Parathyroid adenoma (tissue), 2 donors: ENCODE measurements around the gene PLA2G4C.
A peak's percentile ranks its signal among the peaks of the same experiment; 100 is the strongest.

Experiments
- H2AFZ ChIP-seq: fragments of 300-600 bp; sonication (generic); one replicate; pipeline ENCODE4 v1.7.0; 2017; ENCODE audit warnings: antibody characterized with exemption, mild to moderate bottlenecking
- H3K27ac ChIP-seq: fragments of 300-600 bp; sonication (generic); one replicate; pipeline ENCODE4 v1.7.0; 2017
- H3K27me3 ChIP-seq: fragments of 300-600 bp; sonication (generic); one replicate; pipeline ENCODE4 v1.7.0; 2017; ENCODE audit warnings: low read length; ENCODE audit not compliant: control insufficient read depth, insufficient read depth
- H3K36me3 ChIP-seq: fragments of 300-600 bp; sonication (generic); one replicate; pipeline ENCODE4 v1.7.0; 2017; ENCODE audit warnings: low read length; ENCODE audit not compliant: control insufficient read depth, insufficient read depth
- H3K4me1 ChIP-seq: fragments of 300-600 bp; sonication (generic); one replicate; pipeline ENCODE4 v1.7.0; 2017; ENCODE audit warnings: control low read depth
- H3K4me2 ChIP-seq: fragments of 300-600 bp; sonication (generic); one replicate; pipeline ENCODE4 v1.7.0; 2017; ENCODE audit warnings: low read length
- H3K4me3 ChIP-seq: fragments of 300-600 bp; sonication (generic); one replicate; pipeline ENCODE4 v1.7.0; 2017; ENCODE audit warnings: low read depth, low read length
- H3K79me2 ChIP-seq: fragments of 300-600 bp; sonication (generic); one replicate; pipeline ENCODE4 v1.7.0; 2017; ENCODE audit warnings: control low read depth
- H3K9ac ChIP-seq: fragments of 300-600 bp; sonication (generic); one replicate; pipeline ENCODE4 v1.7.0; 2017; ENCODE audit warnings: mild to moderate bottlenecking
- H3K9me3 ChIP-seq: fragments of 300-600 bp; sonication (generic); one replicate; pipeline ENCODE4 v1.7.0; 2017; ENCODE audit warnings: low read length; ENCODE audit not compliant: control insufficient read depth
- TF ChIP-seq, protein P1 (sequence below): fragments of 300-600 bp; sonication (generic); IDR thresholded peaks from one replicate; pipeline ENCODE4 v1.7.0; 2017; ENCODE audit warnings: antibody characterized with exemption, mild to moderate bottlenecking
- donor health status: primary hyperparathyroidism.

Gene PLA2G4C

DNA sequence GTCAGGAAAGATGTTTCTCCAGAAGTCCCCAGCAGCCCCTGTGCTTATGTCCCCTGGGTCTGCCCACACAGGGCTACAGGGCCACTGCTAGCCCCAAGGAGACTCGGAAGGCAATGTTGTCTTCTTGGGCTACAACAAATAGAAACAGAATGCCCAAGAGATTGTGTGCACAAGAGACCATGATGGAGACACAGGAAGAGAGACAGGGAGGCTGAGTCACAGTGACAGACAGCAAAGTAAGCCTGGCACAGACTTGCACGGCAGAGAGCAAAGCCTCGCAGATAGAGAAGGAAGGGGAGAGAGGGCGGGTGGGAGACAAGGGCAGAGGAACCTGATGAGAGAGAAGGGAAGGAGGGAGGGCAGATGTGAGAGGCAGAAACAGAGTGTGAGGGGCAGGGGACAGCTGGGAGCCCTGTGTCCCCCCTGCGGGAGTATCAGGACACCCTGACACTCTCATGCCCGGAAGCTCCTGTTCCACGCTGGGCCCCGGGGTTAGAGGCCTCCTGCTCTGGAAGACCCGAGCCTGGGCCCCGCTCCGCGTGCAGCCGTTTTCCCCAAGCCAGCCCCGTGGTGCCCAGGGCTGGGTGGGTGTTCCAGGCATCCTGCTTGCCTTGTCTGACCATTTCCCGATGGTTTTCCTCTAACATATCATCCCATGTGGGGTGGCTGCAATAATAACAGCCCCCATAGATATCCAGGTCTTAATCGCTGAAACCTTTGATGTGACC is 2.7 kb upstream of the PLA2G4C start:
- no peak overlapping the region for H2AFZ ChIP-seq
- H3K9ac ChIP-seq = no peak overlapping the region
- H3K27me3 ChIP-seq = no peaks in the 10 kb centered on the region
- no peaks in the 10 kb centered on the region for H3K79me2 ChIP-seq
- H3K4me3 ChIP-seq = no peak overlapping the region
- no peak overlapping the region for H3K4me2 ChIP-seq
- no peaks in the 10 kb centered on the region for H3K9me3 ChIP-seq
- TF ChIP-seq, protein P1, sequence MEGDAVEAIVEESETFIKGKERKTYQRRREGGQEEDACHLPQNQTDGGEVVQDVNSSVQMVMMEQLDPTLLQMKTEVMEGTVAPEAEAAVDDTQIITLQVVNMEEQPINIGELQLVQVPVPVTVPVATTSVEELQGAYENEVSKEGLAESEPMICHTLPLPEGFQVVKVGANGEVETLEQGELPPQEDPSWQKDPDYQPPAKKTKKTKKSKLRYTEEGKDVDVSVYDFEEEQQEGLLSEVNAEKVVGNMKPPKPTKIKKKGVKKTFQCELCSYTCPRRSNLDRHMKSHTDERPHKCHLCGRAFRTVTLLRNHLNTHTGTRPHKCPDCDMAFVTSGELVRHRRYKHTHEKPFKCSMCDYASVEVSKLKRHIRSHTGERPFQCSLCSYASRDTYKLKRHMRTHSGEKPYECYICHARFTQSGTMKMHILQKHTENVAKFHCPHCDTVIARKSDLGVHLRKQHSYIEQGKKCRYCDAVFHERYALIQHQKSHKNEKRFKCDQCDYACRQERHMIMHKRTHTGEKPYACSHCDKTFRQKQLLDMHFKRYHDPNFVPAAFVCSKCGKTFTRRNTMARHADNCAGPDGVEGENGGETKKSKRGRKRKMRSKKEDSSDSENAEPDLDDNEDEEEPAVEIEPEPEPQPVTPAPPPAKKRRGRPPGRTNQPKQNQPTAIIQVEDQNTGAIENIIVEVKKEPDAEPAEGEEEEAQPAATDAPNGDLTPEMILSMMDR = no peak
- no peak overlapping the region for H3K27ac ChIP-seq
- no peaks in the 10 kb centered on the region for H3K36me3 ChIP-seq
- peaks cover 6% of the 10 kb centered on the region for H3K4me1 ChIP-seq

DNA sequence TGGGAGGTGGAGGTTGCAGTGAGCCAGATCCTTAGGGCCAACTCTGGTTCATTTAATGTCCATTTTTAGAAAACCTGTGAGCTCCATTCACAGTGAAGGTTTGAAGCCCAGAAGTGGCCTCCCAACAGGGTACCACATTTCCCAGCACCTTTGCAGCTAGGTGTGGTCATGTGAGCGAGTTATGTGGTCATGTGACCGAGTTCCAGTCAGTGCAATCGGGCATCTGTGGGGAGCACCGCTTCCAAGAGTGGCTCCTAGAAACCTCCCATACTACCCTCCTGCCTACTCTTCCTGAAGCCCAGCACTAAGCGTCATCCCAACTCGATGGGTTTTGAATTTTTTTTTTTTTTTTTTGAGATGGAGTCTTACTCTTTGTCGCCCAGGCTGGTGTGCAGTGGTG is 663 bp upstream of the PLA2G4C start:
- Histone ChIP-seq H3K9ac (no peak overlapping the region), H3K36me3 (no peaks in the 10 kb centered on the region), H3K4me3 (no peak overlapping the region), H3K27ac (peak overlapping the region; percentile 95), H3K4me1 (peaks cover 6% of the 10 kb centered on the region), H2AFZ (peak overlapping the region; percentile 94), H3K27me3 (no peaks in the 10 kb centered on the region), H3K9me3 (no peaks in the 10 kb centered on the region), H3K4me2 (no peak overlapping the region), H3K79me2 (no peaks in the 10 kb centered on the region)
- TF ChIP-seq, protein P1 = no peak

DNA sequence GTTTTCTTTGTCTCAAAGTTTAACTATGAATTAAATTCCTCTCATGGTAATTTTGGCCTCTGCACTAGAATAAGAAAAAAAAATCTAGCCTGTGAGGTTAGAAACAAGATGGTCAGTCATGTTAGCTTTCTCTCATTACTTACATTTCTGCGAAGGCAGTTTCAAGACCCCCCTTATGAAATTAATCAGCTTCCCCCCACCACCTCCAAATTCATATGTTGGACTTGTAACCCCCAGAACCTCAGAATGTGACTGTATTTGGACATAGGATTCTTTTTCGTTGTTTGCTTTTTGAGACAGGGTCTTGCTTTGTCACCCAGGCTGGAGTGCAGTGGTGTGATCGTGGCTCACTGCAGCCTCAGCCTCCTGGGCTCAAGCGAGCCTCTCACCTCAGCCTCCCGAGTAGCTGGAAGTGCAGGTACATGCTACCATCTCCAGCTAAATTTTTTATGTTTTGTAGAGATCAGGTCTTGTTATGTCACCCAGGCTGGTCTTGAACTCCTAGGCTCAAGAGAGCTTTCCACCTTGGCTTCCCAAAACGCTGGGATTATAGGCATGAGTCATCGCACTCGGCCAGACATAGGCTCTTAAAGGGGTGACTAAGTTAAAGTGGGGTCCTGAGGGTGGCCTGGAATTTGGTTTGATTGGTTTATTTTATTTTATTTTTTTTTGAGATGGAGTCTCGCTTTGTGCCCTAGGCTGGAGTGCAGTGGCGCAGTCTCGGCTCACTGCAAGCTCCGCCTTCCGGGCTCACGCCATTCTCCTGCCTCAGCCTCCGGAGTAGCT is 1.4 kb downstream of the PLA2G4C start:
- Histone ChIP-seq H3K79me2 (no peaks in the 10 kb centered on the region), H3K9me3 (no peaks in the 10 kb centered on the region), H3K4me1 (peaks cover 6% of the 10 kb centered on the region), H3K27ac (no peak overlapping the region), H2AFZ (no peak overlapping the region), H3K4me3 (no peak overlapping the region), H3K9ac (no peak overlapping the region), H3K4me2 (no peak overlapping the region), H3K36me3 (no peaks in the 10 kb centered on the region), H3K27me3 (no peaks in the 10 kb centered on the region)
- TF ChIP-seq, protein P1 = no peak

DNA sequence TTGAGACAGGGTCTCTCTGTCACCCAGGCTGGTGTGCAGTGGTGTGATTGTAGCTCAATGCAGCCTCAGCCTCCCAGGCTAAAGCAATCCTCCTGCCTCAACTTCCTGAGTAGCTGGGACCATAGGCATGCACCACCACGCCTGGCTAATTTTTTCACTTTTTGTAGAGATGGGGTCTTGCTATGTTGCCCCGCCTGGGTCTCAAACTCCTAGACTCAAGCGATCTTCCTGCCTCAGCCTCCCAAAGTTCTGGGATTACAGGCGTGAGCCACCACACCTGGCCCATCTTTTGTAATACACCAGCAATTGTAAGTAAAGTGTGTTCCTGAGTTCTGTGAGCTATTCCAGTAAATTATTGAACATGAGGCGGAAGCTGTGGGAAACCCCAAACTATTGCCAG is 6.7 kb downstream of the PLA2G4C start:
- no peaks in the 10 kb centered on the region for H3K9me3 ChIP-seq
- H3K27ac ChIP-seq = no peak overlapping the region
- no peak overlapping the region for H2AFZ ChIP-seq
- no peaks in the 10 kb centered on the region for H3K4me1 ChIP-seq
- H3K36me3 ChIP-seq = no peaks in the 10 kb centered on the region
- no peak overlapping the region for H3K4me2 ChIP-seq
- TF ChIP-seq, protein P1 = no peak
- no peak overlapping the region for H3K9ac ChIP-seq
- no peaks in the 10 kb centered on the region for H3K79me2 ChIP-seq
- H3K27me3 ChIP-seq = no peaks in the 10 kb centered on the region
- H3K4me3 ChIP-seq = no peak overlapping the region
